ENCODE measurements around the gene HELZ2. TPM values are rescaled to one million over a fixed set of nuclear protein-coding genes. Genes with fewer than 3 reads are reported as not detected.

The HELZ2 gene
- total and polyA plus RNA-seq, 2 of the 4 experiments (the other 2 are of a cell fraction) = 4.7 to 10.6 TPM

GRCh38 chr20:63578224-63579016 is 4.4 kb upstream of the HELZ2 start:
- H2BK120ac ChIP-seq (ENCODE audit: low read depth, low read length) = no peak overlapping the region
- DNase-seq = no peak
- WGBS, 2 experiments (ENCODE audit: extremely low coverage in 2 of 2, insufficient read length in 1 of 2) = 94% methylated on average over 7 of the region's 26 CpGs; no CpG with 5 or more reads in 1 of the 2 experiments
- no peaks in the 10 kb centered on the region for H3K9me3 ChIP-seq (ENCODE audit: control insufficient read depth, insufficient read depth, low read length)
- no peak overlapping the region for H2AK9ac ChIP-seq (replicated peaks; ENCODE audit: low read depth, low read length, poor library complexity)
- dilution Hi-C loops (cut with HindIII; ENCODE audit: low sequenced_read_pairs, unreplicated experiment) (no loop called here), intact Hi-C loops (cut with micrococcal nuclease) (no loop called here), in situ Hi-C loops (cut with MboI; ENCODE audit: low sequenced_read_pairs) (no loop called here)
- no peaks in the 10 kb centered on the region for H4K20me1 ChIP-seq (ENCODE audit: insufficient read depth, low read length)
- H2BK15ac ChIP-seq (ENCODE audit: low read depth, low read length) = no peak overlapping the region
- no peaks in the 10 kb centered on the region for H3K27me3 ChIP-seq (ENCODE audit: control insufficient read depth, insufficient read depth, low read length)
- H3K4me3 ChIP-seq (ENCODE audit: insufficient read depth, low read depth, low read length) = no peak overlapping the region
- ChIA-PET POLR2A (ENCODE audit: unreplicated experiment) (no interaction called here), CTCF (no interaction called here)
- no peak overlapping the region for H4K8ac ChIP-seq (ENCODE audit: low read depth in 2 of 2, low read length in 2 of 2)
- peaks cover 4 to 7% of the 10 kb centered on the region in 2 experiments; a peak in 3 of 4 replicates for H3K79me1 ChIP-seq (ENCODE audit: low read depth in 1 of 2, low read length in 2 of 2)
- no peak overlapping the region for H3K23ac ChIP-seq (ENCODE audit: low read depth, low read length)
- no peak overlapping the region for H3K18ac ChIP-seq (ENCODE audit: low read depth, low read length)
- TF ChIP-seq RAD21 (IDR thresholded peaks at IDR 0.05; ENCODE audit: low read length) (no peak), CTCF (conservative IDR thresholded peaks at IDR 0.05; ENCODE audit: low read depth, low read length) (no peak), FOS (IDR thresholded peaks at IDR 0.05; ENCODE audit: low read depth, low read length) (no peak), MAZ (IDR thresholded peaks at IDR 0.05; ENCODE audit: borderline replicate concordance, low read depth, low read length) (no peak), RCOR1 (IDR thresholded peaks at IDR 0.05; ENCODE audit: insufficient replicate concordance, low read length) (no peak), BHLHE40 (IDR thresholded peaks at IDR 0.05; ENCODE audit: low read depth, low read length) (no peak), MAFK (IDR thresholded peaks at IDR 0.05; ENCODE audit: low read depth, low read length) (no peak), MXI1 (IDR thresholded peaks at IDR 0.05; ENCODE audit: borderline replicate concordance, low read depth, low read length) (no peak), POLR2A (IDR thresholded peaks at IDR 0.05; ENCODE audit: low read depth, low read length) (no peak), NFE2L2 (IDR thresholded peaks at IDR 0.05; ENCODE audit: low read depth, low read length) (no peak), CHD1 (IDR thresholded peaks at IDR 0.05; ENCODE audit: low read depth, low read length) (no peak), RFX5 (IDR thresholded peaks at IDR 0.05; ENCODE audit: low read depth, low read length) (no peak), CEBPB (IDR thresholded peaks at IDR 0.05; ENCODE audit: low read depth, low read length) (no peak), SMC3 (IDR thresholded peaks at IDR 0.05; ENCODE audit: low read depth, low read length) (no peak)
- TF ChIP-seq, protein P1, sequence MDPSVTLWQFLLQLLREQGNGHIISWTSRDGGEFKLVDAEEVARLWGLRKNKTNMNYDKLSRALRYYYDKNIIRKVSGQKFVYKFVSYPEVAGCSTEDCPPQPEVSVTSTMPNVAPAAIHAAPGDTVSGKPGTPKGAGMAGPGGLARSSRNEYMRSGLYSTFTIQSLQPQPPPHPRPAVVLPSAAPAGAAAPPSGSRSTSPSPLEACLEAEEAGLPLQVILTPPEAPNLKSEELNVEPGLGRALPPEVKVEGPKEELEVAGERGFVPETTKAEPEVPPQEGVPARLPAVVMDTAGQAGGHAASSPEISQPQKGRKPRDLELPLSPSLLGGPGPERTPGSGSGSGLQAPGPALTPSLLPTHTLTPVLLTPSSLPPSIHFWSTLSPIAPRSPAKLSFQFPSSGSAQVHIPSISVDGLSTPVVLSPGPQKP (IDR thresholded peaks at IDR 0.05; ENCODE audit: borderline replicate concordance, low read depth, low read length) = no peak
- TF ChIP-seq, protein P2, sequence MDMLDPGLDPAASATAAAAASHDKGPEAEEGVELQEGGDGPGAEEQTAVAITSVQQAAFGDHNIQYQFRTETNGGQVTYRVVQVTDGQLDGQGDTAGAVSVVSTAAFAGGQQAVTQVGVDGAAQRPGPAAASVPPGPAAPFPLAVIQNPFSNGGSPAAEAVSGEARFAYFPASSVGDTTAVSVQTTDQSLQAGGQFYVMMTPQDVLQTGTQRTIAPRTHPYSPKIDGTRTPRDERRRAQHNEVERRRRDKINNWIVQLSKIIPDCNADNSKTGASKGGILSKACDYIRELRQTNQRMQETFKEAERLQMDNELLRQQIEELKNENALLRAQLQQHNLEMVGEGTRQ (IDR thresholded peaks at IDR 0.05; ENCODE audit: low read depth, low read length) = no peak
- no peak overlapping the region for H3K4me2 ChIP-seq (ENCODE audit: low read depth, low read length)
- no peak overlapping the region for H3K27ac ChIP-seq (ENCODE audit: insufficient read depth, low read length)
- no peak overlapping the region for H2AK5ac ChIP-seq (ENCODE audit: low read depth, low read length)
- H4K5ac ChIP-seq (ENCODE audit: low read depth, low read length) = no peak overlapping the region
- no peak overlapping the region for H3K4ac ChIP-seq (ENCODE audit: low read depth, low read length)
- H3K4me1 ChIP-seq (ENCODE audit: control insufficient read depth, insufficient read depth, low read length) = peaks cover 5% of the 10 kb centered on the region
- H2AFZ ChIP-seq (replicated peaks; ENCODE audit: low read length, poor library complexity) = no peak overlapping the region
- H3K56ac ChIP-seq (ENCODE audit: extremely low read depth, insufficient read depth, low read length) = no peak overlapping the region
- H2BK20ac ChIP-seq (ENCODE audit: low read depth, low read length) = no peak overlapping the region
- H3K9ac ChIP-seq (ENCODE audit: low read depth, low read length) = no peak overlapping the region
- H2BK5ac ChIP-seq (ENCODE audit: low read depth, low read length, poor library complexity, severe bottlenecking) = no peak overlapping the region
- no peaks in the 10 kb centered on the region for H3K36me3 ChIP-seq (ENCODE audit: control insufficient read depth, insufficient read depth, low read length)
- no peaks in the 10 kb centered on the region for H3K9me1 ChIP-seq (ENCODE audit: insufficient read depth, low read length)
- ATAC-seq (ENCODE audit: low read depth) = no peak
- no peak overlapping the region for H3K14ac ChIP-seq (replicated peaks; ENCODE audit: low read depth, low read length)
- H4K91ac ChIP-seq (ENCODE audit: insufficient read depth, low read depth, low read length) = no peak overlapping the region
- no TSS peak for BruUV-seq (replicated peaks)
